ENCODE measurements around the gene PTPDC1. TPM values are rescaled to one million over a fixed set of nuclear protein-coding genes. Genes with fewer than 3 reads are reported as not detected.
A peak's percentile ranks its signal among the peaks of the same experiment; 100 is the strongest.

The PTPDC1 gene
- total and polyA plus RNA-seq, 9 of the 15 experiments (the other 6 are each of a cell fraction or from before 2014, with no cell fraction given), result 1.1 to 8.1 (median 5.7) TPM

- TF ChIP-seq, protein P1, sequence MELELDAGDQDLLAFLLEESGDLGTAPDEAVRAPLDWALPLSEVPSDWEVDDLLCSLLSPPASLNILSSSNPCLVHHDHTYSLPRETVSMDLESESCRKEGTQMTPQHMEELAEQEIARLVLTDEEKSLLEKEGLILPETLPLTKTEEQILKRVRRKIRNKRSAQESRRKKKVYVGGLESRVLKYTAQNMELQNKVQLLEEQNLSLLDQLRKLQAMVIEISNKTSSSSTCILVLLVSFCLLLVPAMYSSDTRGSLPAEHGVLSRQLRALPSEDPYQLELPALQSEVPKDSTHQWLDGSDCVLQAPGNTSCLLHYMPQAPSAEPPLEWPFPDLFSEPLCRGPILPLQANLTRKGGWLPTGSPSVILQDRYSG (tag; conservative IDR thresholded peaks at IDR 0.05; ENCODE audit: low read depth), result peak; percentile 53; the same call in 1 of the 2 replicates
- peak; percentile 56; the same call in 1 of the 2 replicates for TF ChIP-seq MECOM (CRISPR knock-in tag; IDR thresholded peaks at IDR 0.05)
- TF ChIP-seq ZNF384 (IDR thresholded peaks at IDR 0.05; ENCODE audit: low read depth, low read length), result peak; percentile 48; the same call in 1 of the 2 replicates
- no peak for TF ChIP-seq FOXA1 (IDR thresholded peaks at IDR 0.05; ENCODE audit: borderline replicate concordance)
- peak; percentile 61 for TF ChIP-seq MAFF (IDR thresholded peaks at IDR 0.05; ENCODE audit: low read length)
- TF ChIP-seq, protein P2, sequence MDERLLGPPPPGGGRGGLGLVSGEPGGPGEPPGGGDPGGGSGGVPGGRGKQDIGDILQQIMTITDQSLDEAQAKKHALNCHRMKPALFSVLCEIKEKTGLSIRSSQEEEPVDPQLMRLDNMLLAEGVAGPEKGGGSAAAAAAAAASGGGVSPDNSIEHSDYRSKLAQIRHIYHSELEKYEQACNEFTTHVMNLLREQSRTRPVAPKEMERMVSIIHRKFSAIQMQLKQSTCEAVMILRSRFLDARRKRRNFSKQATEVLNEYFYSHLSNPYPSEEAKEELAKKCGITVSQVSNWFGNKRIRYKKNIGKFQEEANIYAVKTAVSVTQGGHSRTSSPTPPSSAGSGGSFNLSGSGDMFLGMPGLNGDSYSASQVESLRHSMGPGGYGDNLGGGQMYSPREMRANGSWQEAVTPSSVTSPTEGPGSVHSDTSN (CRISPR knock-in tag; IDR thresholded peaks at IDR 0.05; ENCODE audit: low read depth), result no peak
- TF ChIP-seq, protein P2 (tag; conservative IDR thresholded peaks at IDR 0.05; ENCODE audit: low read depth), result 0 out of 2 replicates have a peak, but pooled peaks have one; percentile 33
- no peak for TF ChIP-seq CBFB (CRISPR knock-in tag; IDR thresholded peaks at IDR 0.05)
- TF ChIP-seq SOX6 (IDR thresholded peaks at IDR 0.05), result peak; percentile 56; the same call in 1 of the 2 replicates
- 0 out of 2 replicates have a peak, but pooled peaks have one; percentile 17 for TF ChIP-seq JUND (IDR thresholded peaks at IDR 0.05; ENCODE audit: borderline replicate concordance, low read depth, low read length)
- TF ChIP-seq JUND (tag; IDR thresholded peaks at IDR 0.05; ENCODE audit: borderline replicate concordance, low read depth, low read length), result peak; percentile 77; the same call in 1 of the 3 replicates
- peak; percentile 21; the same call in 1 of the 2 replicates for TF ChIP-seq CREM (IDR thresholded peaks at IDR 0.05; ENCODE audit: low read depth)
- no peak for TF ChIP-seq EGR1 (conservative IDR thresholded peaks at IDR 0.05)
- TF ChIP-seq FOSL1 (tag; conservative IDR thresholded peaks at IDR 0.05), result peak; percentile 37; the same call in 1 of the 2 replicates
- no peak; the same call in 1 of the 2 replicates for TF ChIP-seq PHF8 (IDR thresholded peaks at IDR 0.05; ENCODE audit: borderline replicate concordance, low read length)
- TF ChIP-seq RCOR1 (IDR thresholded peaks at IDR 0.05; ENCODE audit: borderline replicate concordance in 1 of 2, low read depth in 2 of 2, low read length in 2 of 2), result no peak
- no peak for TF ChIP-seq BCLAF1 (IDR thresholded peaks at IDR 0.05; ENCODE audit: borderline replicate concordance in 1 of 2, control insufficient read depth in 1 of 2, low read depth in 2 of 2, low read length in 1 of 2)
- 0 out of 2 replicates have a peak, but pooled peaks have one; percentile 48 for TF ChIP-seq TRIM28 (IDR thresholded peaks at IDR 0.05)
- 0 out of 4 replicates have a peak, but pooled peaks of 1 of the 2 experiments have one; percentile 43 for TF ChIP-seq NONO (IDR thresholded peaks at IDR 0.05; ENCODE audit: low read depth in 2 of 2, low read length in 1 of 2)
- TF ChIP-seq ZNF766 (CRISPR knock-in tag; conservative IDR thresholded peaks at IDR 0.05), result peak; percentile 78; the same call in 1 of the 2 replicates
These were observed 73.0 kb downstream of the PTPDC1 start (continued) for GRCh38 chr9:94157050-94157801.

All from K562 (cell line).